C4-2B (cell line): ENCODE results near the gene HELLS.

Source experiments
- ZFX ChIP-seq: fragments of 450-650 bp; IDR thresholded peaks from 2 replicates; pipeline ENCODE4 v1.6.1; 2017
- TF ChIP-seq, protein P1 (sequence below): fragments of 450-650 bp; conservative IDR thresholded peaks from 2 replicates; pipeline ENCODE4 v1.5.1; 2017; ENCODE audit warnings: mild to moderate bottlenecking

DNA sequence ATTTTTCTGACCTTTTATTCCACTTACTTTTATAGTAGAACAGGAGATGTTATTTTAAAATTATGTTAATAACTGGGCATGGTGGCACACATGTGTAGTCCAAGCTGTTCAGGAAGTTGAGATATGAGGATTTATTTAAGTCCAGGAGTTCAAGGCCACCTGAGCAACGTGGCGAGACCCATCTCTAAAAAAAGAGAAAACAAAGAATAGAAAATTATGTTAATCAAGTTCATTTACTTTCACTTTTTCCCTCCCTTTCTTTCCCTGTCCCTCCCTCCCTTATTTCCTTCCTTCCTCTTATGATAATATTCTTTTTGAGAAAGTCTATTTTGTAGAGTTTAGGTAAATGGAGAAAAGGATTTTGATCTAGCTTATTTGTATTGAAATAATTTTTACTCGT lies 48.9 kb upstream of the HELLS start:
- TF ChIP-seq, protein P1, sequence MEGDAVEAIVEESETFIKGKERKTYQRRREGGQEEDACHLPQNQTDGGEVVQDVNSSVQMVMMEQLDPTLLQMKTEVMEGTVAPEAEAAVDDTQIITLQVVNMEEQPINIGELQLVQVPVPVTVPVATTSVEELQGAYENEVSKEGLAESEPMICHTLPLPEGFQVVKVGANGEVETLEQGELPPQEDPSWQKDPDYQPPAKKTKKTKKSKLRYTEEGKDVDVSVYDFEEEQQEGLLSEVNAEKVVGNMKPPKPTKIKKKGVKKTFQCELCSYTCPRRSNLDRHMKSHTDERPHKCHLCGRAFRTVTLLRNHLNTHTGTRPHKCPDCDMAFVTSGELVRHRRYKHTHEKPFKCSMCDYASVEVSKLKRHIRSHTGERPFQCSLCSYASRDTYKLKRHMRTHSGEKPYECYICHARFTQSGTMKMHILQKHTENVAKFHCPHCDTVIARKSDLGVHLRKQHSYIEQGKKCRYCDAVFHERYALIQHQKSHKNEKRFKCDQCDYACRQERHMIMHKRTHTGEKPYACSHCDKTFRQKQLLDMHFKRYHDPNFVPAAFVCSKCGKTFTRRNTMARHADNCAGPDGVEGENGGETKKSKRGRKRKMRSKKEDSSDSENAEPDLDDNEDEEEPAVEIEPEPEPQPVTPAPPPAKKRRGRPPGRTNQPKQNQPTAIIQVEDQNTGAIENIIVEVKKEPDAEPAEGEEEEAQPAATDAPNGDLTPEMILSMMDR, result no peak
- TF ChIP-seq ZFX, result no peak
